Effector memory CD8-positive, alpha-beta T cell (primary cell): Measurements from ENCODE around the gene IFNGR1.
A peak's percentile ranks its signal among the peaks of the same experiment; 100 is the strongest.

Experiments
- ATAC-seq: fragments of 150-1000 bp; cut with Tn5 transposase; replicated peaks from 2 replicates; pipeline ENCODE4 v1.10.0; 2021; ENCODE audit warnings: mild to moderate bottlenecking, moderate library complexity
- DNase-seq, 3 experiments: peaks; one replicate each; pipeline ENCODE4 v3.0.0; 2021
- H3K27ac Mint-ChIP-seq, 2 donors: one replicate each; pipeline ENCODE4 v1.8.0; 2022; ENCODE audit warnings: mild to moderate bottlenecking in 2 of 2, mixed read lengths in 2 of 2, moderate library complexity in 2 of 2
- H3K27me3 Mint-ChIP-seq, 2 donors: one replicate each; pipeline ENCODE4 v1.8.0; 2022; ENCODE audit warnings: mixed read lengths in 2 of 2
- H3K36me3 Mint-ChIP-seq: one replicate; pipeline ENCODE4 v1.8.0; 2022; ENCODE audit warnings: mild to moderate bottlenecking, moderate library complexity, mixed read lengths; ENCODE audit not compliant: insufficient read depth
- H3K4me1 Mint-ChIP-seq, 2 donors: one replicate each; pipeline ENCODE4 v1.8.0; 2022; ENCODE audit warnings: low read depth in 2 of 2, mixed read lengths in 2 of 2
- H3K4me3 Mint-ChIP-seq, 2 donors: one replicate each; pipeline ENCODE4 v1.8.0; 2022; ENCODE audit warnings: mild to moderate bottlenecking in 2 of 2, mixed read lengths in 2 of 2, moderate library complexity in 2 of 2
- H3K9me3 Mint-ChIP-seq, 2 donors: one replicate each; pipeline ENCODE4 v1.8.0; 2022; ENCODE audit warnings: mixed read lengths in 2 of 2

Gene IFNGR1

GRCh38 chr6:137160763-137161162, 58.4 kb downstream of the IFNGR1 start:
- peaks cover 0 to 3% of the 10 kb centered on the region in 2 donors for H3K9me3 Mint-ChIP-seq
- H3K27me3 Mint-ChIP-seq: peaks cover 0 to 9% of the 10 kb centered on the region in 2 donors
- DNase-seq: no peak
- H3K36me3 Mint-ChIP-seq: peaks cover 4% of the 10 kb centered on the region
- no peak for ATAC-seq
- peaks cover 34 to 36% of the 10 kb centered on the region in 2 donors for H3K4me1 Mint-ChIP-seq
- no peak overlapping the region for H3K27ac Mint-ChIP-seq
- no peak overlapping the region for H3K4me3 Mint-ChIP-seq

- ATAC-seq (no peak), DNase-seq (no peak)
- Mint-ChIP-seq H3K27ac (no peak overlapping the region), H3K27me3 (peaks cover 0 to 9% of the 10 kb centered on the region in 2 donors), H3K4me3 (no peak overlapping the region), H3K4me1 (peaks cover 31 to 35% of the 10 kb centered on the region in 2 donors), H3K9me3 (peaks cover 0 to 3% of the 10 kb centered on the region in 2 donors), H3K36me3 (peaks cover 6% of the 10 kb centered on the region)
These were observed 59.3 kb downstream of the IFNGR1 start for GRCh38 chr6:137159912-137160311.

GRCh38 chr6:137157601-137158000, 61.6 kb downstream of the IFNGR1 start:
- Mint-ChIP-seq H3K27me3 (peaks cover 0 to 9% of the 10 kb centered on the region in 2 donors), H3K27ac (no peak overlapping the region)

GRCh38 chr6:137156650-137157049, 62.5 kb downstream of the IFNGR1 start:
- peaks cover 20 to 29% of the 10 kb centered on the region in 2 donors for H3K4me1 Mint-ChIP-seq
- no peaks in the 10 kb centered on the region for H3K9me3 Mint-ChIP-seq
- H3K4me3 Mint-ChIP-seq: peak overlapping the region in 1 of 2 donors; percentile 8
- ATAC-seq: no peak
- DNase-seq: no peak
- H3K36me3 Mint-ChIP-seq: peaks cover 6% of the 10 kb centered on the region
- no peak overlapping the region for H3K27ac Mint-ChIP-seq
- peaks cover 0 to 9% of the 10 kb centered on the region in 2 donors for H3K27me3 Mint-ChIP-seq

More at GRCh38 chr6:137157601-137158000, 61.6 kb downstream of the IFNGR1 start:
- Mint-ChIP-seq H3K9me3 (no peaks in the 10 kb centered on the region), H3K36me3 (peaks cover 6% of the 10 kb centered on the region), H3K4me3 (no peak overlapping the region), H3K4me1 (peaks cover 20 to 29% of the 10 kb centered on the region in 2 donors)
- ATAC-seq: no peak
- no peak for DNase-seq

GRCh38 chr6:137155830-137156229, 63.4 kb downstream of the IFNGR1 start:
- Mint-ChIP-seq H3K36me3 (peaks cover 6% of the 10 kb centered on the region), H3K27ac (peak overlapping the region in 1 of 2 donors; percentile 58), H3K9me3 (no peaks in the 10 kb centered on the region), H3K27me3 (peaks cover 0 to 9% of the 10 kb centered on the region in 2 donors), H3K4me1 (peaks cover 14 to 29% of the 10 kb centered on the region in 2 donors), H3K4me3 (peak overlapping the region; percentile 65 to 67)
- DNase-seq (peak; percentile 35 to 46 (median 39)), ATAC-seq (peak; percentile 99)

- H3K4me1 Mint-ChIP-seq: peaks cover 0 to 7% of the 10 kb centered on the region in 2 donors
- no peak for DNase-seq
- no peak overlapping the region for H3K4me3 Mint-ChIP-seq
- no peak for ATAC-seq
- H3K9me3 Mint-ChIP-seq: no peaks in the 10 kb centered on the region
- H3K27me3 Mint-ChIP-seq: no peaks in the 10 kb centered on the region
- H3K36me3 Mint-ChIP-seq: no peaks in the 10 kb centered on the region
- H3K27ac Mint-ChIP-seq: no peak overlapping the region
These were observed 69.1 kb downstream of the IFNGR1 start for GRCh38 chr6:137150072-137150471.

- no peaks in the 10 kb centered on the region for H3K9me3 Mint-ChIP-seq
- ATAC-seq (no peak), DNase-seq (no peak)
- peaks cover 0 to 4% of the 10 kb centered on the region in 2 donors for H3K4me1 Mint-ChIP-seq
- H3K27me3 Mint-ChIP-seq: no peaks in the 10 kb centered on the region
- no peak overlapping the region for H3K4me3 Mint-ChIP-seq
- H3K27ac Mint-ChIP-seq: no peak overlapping the region
- no peaks in the 10 kb centered on the region for H3K36me3 Mint-ChIP-seq
These were observed 70.2 kb downstream of the IFNGR1 start for GRCh38 chr6:137149035-137149393.

GRCh38 chr6:137148306-137149034, 70.7 kb downstream of the IFNGR1 start:
- DNase-seq (no peak), ATAC-seq (no peak)
- H3K27ac Mint-ChIP-seq: no peak overlapping the region
- H3K4me3 Mint-ChIP-seq: no peak overlapping the region
- H3K9me3 Mint-ChIP-seq: no peaks in the 10 kb centered on the region
- H3K36me3 Mint-ChIP-seq: no peaks in the 10 kb centered on the region
- no peaks in the 10 kb centered on the region for H3K27me3 Mint-ChIP-seq
- H3K4me1 Mint-ChIP-seq: peaks cover 0 to under 1% of the 10 kb centered on the region in 2 donors
